GM19239 (cell line): Measurements from ENCODE around the gene TRIM33.
A peak's percentile ranks its signal among the peaks of the same experiment; 100 is the strongest.
"Not testable (repeated sequence)": the region's sequence is repeated elsewhere in the genome, so short reads cannot be mapped to it uniquely, and the experiment has no call there.

ENCODE experiments used
- DNase-seq: peaks from one replicate; pipeline ENCODE4 v3.0.0; 2011; ENCODE audit warnings: low spot score; ENCODE audit not compliant: insufficient read length
- FAIRE-seq: peaks from 2 replicates; lab custom pipeline; 2011; peaks lifted over from hg19 to GRCh38; lab: Jason Lieb, UNC

The TRIM33 gene

DNA sequence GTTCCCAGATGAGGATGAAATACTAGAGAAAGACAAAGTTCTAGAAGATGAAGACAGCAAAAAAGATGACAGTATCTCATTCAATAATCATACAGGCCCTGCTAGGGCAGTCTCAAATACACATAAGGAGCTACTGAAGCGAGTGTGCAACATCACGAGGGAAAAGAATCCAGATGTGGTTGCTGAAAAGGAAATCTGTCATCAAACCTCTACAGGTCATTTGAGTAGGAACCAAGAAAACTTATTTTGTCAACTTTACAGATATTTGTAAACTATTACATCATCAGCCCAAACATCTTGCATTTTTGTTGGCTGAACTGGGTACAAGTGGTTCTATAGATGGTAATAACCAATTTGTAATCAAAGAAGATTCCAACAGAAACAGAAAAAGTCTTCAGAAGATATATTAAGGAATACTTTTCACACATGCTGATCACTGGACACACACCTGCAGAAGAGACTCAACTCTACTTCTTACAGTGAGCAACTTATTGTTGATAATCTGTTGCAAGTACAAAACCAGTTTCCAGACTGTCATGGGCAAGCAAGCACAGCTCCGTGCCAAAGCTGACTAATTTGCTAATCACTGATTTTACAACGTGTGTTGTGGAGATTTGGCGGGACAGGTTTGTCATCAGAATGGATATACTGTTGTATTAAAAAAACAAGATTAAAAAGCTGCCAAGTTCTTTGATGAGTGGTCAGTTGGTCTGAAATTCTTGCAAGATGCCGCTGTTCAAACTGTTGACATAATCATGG is 42.1 kb downstream of the TRIM33 start:
- FAIRE-seq (no peak), DNase-seq (no peak)

DNA sequence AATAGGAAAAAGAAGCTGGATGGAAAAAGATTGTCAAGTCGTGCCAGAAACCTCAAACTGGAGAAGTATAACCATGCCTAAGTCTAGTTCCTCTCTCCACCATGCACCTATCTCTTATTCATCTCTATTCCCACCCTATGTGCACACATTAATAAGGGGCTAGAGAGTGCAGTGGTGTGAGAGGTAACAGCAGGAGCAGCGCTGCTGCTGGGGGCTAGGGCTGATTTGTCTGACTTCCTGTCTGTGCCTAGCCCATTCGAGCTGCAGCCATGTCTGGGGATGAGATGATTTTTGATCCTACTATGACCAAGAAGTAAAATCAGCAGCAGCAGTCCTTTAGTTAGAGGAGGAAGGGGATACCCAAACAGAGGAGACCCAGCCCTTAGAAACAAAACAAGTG is 43.0 kb downstream of the TRIM33 start:
- DNase-seq = no peak
- FAIRE-seq = peak; percentile 55

DNA sequence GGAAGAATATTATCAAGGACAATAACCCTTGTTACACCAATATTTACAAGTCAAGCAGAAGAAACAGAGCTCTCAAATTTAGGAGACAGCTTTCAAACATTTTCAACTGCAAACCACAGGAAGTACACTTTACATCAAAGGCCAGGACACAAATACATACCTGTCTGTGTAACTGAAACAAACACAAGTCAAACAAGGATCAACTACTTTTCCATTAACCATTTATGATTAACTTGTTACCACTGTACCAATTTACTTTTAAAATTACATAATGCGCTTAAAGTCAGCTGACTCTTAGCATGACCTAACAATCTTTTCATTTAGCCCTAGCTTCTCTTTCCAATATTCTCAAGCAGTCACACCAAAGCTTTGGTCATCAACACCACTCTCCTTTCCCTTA is 43.5 kb downstream of the TRIM33 start:
- DNase-seq (no peak), FAIRE-seq (peak; percentile 78)

DNA sequence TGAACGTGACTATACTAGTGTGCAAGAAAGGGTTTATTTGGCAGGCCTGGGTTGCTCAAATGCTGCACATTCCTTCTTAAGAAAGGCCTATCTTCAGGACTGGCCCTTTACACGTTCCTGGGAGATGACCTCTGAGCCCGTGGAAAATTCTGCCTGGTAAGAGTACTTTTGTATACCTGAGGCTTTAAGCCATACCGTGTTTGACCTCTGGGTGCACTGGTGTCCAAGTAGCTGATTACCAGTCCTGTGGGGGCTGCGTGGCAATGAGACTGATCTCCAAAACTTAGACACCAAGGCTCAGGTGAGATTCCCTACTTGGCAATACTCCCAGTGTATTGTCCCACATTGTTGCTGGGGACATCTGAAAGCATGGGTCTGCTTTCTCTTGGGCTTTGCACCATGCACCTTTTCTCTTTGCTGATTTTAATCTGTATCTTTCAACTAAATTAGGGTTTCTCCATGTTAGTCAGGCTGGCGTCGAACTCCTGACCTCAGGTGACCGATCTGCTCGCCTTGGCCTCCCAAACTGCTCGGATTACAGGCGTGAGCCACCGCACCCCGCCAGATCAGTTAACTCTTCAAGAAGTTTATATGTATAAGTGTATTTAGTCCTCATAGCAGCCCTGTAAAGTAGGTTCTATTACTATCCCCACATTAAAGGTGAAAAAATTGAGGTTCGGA is 44.5 kb downstream of the TRIM33 start:
- DNase-seq = no peak
- no peak for FAIRE-seq

DNA sequence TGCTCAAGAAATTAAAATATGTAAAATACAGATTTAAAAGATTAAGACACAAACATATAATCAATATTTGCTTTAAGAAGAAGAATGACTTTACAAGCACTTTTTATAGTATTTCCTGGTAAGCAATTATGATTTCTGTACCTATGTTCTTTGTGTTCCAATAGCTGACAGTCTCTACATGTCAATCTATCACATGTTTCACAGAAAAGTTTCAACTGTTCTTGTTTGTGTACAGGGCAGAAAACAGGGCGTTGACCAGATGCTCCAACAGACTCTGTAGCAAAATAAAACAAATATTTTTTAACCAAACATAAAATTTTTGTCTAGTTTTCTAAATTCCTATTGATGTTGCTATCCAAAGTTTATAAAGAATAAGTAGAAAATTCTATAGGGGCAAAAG is 48.0 kb downstream of the TRIM33 start:
- FAIRE-seq (no peak), DNase-seq (no peak)

DNA sequence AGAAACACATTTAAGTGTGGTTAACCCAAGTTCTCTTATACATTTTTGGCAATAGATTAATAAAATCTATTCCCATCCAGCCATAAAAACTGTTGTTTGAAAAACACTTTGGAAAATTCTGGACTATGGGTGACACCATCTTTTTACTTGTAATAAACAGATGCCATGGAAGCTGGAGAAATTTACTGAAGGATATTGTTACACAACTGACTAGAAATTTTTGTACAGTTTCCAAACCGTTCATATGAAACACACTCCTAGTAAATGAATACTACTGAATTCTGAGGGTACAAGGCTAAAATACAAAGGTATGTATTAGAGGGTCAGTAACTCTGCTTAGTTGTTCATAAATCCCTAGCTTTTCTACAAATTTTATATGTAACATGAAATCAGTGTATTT is 48.7 kb downstream of the TRIM33 start:
- FAIRE-seq (no peak), DNase-seq (no peak)

DNA sequence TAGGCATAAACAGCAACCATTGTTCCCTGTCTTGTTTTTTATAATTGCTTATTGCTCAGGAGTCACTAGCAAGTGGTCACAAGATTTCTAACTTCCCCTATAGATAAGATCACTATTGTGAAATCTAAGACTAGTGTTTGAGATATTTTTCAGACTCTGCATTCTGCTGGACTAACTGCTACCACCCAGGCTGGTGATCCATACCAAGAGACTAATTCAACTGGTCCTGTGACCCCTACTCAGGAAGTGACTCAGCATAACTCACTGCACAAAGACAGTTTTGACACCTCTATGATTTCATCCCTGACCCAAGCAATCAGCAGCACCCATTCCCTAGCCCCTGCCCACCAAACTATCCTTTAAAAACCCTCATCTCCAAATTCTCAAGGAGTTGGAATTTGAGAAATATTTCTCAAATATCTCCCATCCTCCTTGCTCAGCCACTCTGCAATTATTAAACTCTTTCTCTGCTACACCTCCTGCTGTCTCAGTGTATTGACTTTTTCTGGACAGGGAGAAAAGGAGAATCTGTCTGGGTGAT is 52.7 kb downstream of the TRIM33 start:
- no peak for FAIRE-seq
- no peak for DNase-seq

DNA sequence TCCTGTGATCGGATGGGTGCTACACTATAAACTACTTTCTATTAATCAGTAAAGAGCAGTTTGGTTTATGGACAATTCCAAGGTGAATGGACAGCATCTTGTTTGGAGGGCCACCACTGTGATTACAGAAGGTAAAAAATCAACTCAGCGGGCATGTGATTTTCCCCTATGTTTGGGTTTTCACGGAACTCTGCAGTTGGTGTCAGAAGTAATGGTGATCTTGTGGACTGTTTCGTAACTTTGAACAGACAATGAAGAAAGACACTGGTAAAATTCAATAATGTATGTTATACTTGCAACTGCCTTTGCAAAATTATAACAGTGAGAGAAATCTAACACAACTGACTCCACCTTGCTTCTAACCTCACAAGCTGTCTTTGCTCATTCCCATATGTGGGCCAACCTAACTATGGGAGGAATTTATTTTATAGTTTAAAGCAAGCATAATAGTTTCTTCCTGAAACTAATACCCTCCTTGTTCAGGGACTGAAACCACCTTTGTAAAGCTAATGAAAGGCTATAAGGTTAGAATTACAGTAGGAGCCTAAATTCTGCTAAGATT is 53.2 kb downstream of the TRIM33 start:
- DNase-seq = no peak
- FAIRE-seq = no peak

DNA sequence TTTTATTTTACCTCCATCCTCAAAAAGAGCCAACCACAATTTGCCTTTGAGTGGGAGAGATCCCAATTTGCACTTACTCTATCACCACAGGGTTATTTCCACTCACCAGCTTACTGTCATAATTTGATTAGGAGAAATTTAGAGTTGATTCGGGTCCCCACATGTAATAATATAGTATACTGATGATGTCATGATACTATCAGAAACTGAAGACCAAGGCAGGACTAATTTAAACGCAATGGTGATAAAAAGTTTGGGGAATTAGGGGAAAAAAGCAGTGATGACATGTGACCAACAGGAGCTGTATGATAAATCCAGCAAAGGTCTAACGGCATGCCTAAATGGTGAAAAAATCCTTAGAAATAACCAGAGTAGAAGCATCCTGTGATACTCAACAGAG is 54.4 kb downstream of the TRIM33 start:
- no peak for DNase-seq
- no peak for FAIRE-seq

DNA sequence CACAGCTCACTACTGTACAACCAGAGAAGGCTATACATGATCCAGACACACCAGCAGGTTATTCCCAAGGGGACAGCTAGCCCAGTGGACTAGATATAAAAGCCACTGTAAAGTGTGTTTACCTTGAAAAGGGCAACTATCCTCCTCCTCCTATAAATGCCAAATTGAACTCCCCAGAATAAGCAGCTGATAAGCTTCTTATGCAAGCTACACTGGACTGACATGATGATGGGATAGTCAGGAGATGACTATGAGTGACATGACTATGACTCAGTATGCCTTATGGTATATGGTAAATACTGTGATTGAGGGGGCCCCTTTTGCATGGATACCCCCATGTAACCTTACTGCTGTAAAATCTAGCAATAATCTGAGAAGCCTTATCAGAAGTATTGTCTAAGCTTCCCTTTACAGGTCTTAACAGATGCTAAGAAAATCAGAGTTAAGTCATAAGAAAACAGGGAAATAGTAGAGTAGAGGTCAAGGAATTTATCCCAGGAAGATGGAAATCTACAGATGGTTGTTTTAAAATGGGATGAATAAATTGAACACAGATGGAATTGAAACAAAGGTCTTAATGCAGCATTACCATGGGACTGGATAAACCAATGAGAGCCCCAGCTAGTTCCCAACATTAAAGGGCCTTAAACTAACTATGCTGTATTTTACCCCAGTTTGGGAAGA is 55.8 kb downstream of the TRIM33 start:
- DNase-seq = no peak
- no peak for FAIRE-seq

DNA sequence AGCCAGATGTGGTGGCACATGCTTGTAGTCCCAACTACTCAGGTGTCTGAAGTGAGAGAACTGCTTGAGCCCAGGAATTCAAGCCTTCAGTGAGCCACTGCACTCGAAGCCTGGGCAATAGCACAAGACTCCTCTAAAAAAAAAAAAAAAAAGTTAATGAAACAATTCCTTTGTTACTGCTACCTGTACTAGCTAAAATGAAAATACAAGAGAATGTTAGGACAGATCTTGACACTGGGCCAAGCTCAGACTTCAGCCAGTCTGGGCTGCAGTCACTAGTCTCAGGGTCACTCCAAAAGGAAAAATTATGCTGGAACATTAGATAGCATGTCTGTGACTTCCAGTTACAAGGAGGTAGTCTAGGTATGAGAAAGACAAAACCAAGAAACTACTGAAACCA is 56.5 kb downstream of the TRIM33 start:
- DNase-seq (no peak), FAIRE-seq (no peak)

DNA sequence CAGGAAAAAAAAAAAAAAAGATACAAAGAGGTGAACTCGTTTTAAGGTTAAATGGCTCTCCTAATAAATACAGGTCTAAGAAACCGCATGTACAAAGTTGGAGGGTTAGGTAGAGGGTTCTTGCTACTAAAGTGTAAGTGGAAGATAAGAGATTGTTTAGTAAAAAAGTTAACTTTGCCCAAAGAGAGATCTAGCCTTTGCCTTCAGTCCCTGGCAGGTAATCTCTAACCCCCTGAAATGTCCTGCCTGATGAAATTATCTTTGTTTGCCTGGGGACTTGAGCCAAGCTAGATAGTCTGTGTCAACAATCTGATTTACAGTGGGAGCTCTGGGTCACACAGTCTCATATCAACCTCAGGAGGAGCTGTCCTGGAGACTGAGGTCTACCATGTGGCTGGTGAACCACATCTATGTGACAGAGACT is 57.6 kb downstream of the TRIM33 start:
- FAIRE-seq = no peak
- DNase-seq = no peak

DNA sequence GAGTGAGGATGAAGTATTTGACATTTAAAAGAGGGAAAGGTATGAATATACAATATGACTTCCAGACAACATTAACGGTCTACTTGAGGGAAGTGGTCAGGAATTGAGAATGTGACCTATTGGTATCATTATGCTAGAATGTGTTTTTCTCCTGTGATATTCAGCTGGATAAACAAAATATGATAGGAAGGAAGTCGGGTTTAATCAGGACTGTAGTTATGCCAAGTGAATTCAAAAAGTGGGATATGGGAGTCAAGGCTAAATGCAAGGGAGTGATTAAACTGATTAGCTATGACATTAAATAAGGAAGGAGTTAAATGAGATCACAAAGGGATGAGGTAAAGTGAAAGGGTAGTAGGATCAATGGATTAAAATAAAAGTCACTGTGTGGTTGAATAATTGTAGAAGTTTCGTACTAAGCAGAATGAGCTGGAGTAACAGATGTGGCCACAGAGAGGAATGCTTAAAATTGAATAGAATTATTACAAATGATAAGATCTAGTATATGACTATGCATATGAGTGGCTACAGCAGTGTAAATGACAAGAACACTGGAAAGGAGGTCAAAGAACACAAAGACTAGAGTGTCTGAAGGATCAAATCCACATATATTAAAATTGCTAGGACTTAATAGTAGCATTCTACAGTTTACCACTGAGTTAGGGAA is 62.5 kb downstream of the TRIM33 start:
- no peak for DNase-seq
- FAIRE-seq = no peak

DNA sequence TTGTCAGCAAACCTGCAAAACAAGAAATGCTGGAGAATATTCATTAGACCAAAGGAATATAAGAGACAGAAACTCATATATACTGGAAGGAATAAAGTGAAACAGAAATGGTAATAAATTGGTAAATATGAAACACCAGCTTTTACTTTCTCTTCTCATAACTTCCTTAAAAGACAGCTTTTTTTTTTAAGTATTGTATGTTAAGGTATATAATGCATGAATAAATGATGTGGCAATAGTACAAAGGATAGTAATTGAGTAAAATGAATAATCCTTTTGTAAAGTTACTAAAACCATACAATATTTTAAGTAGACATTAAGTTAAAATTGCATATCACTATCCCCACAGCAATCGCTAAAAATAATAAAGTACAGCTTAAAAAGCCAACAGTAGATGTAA is 64.8 kb downstream of the TRIM33 start:
- DNase-seq (no peak), FAIRE-seq (no peak)

DNA sequence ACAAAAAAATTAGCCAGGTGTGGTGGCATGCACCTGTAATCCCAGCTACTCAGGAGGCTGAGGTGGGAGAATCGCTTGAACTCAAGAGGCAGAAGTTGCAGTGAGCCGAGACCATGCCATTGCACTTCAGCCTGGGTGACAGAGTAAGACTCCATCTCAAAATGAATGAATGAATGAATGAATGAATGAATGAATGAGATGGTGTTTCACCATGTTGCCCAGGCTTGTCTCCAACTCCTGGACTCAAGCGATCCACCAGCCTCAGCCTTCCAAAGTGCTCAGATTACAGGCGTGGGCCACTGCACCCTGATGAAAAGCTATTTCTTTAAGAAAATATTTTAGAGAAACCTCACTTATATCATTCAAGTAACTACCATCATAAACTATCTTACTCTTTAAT is 67.8 kb downstream of the TRIM33 start:
- not testable (repeated sequence) for DNase-seq, FAIRE-seq

DNA sequence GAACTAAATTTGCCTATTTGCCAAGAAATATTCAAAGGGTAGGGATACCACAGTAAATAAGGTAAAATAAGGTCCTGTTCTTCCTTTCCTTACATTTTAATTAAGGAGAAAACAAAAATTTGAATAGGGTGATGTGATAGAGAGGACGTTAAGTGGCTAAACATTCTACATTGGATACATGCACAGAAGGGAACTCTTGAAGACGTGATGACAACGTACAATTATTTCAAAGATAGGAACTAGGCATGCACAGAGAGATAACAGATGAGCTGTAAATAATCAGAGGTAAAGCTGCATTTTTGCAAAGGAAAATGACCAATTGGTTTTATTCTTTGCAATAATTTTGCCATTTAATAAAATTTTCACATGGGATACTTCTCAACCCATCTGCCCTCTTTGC is 69.7 kb downstream of the TRIM33 start:
- FAIRE-seq (no peak), DNase-seq (no peak)

DNA sequence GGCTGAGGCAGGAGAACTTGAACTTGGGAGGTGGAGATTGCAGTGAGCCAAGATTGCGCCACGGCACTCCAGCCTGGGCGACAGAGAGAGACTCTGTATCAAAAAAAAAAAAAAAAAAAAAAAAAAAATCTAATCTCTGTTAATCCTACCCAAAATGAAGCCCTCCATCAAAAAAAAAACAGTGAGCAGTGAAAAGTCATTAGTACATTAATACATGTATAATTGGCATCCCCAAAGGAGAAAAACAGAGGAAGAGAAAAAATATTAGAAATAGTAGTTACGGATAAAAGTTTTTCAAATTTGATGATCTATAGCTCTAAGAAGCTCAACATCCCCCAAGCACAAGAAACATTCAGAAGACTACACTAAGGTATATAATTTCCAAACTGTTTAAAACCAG is 71.6 kb downstream of the TRIM33 start:
- FAIRE-seq (no peak), DNase-seq (no peak)

DNA sequence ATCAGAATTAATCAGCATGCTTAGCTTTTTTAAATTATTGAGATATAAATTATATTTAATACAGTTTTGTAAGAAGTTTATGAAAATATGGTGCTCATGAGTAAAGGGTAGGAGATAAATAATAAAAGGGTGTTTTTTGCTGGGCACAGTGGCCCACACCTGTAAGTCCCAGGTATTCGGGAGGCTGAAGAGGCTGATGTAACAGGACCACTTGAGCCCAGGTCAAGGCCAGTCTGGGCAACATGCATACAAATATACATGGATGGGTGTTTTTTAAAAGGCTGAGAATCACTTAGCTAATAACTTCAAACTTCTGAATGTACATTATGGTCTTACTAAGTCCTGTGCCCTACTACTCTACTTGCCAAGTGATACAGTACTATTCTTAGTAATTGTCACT is 73.2 kb downstream of the TRIM33 start:
- FAIRE-seq = no peak

DNA sequence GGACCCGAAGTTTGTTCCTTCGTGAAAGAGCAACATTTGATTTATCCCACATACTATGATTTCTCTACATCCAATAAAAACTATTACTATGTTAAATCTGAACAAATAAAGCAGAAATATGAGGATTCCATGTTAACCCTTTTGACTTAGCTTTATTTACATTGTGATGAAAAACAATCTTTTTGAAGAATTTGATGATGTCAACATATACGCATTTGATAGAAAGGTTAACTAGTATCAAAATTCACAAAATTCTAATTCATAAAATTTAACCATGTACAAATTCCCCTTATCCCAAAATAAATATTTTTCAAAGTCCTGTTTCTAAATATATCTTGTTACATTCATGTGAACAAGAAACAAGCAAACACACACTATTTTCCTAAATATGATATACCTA is 74.2 kb downstream of the TRIM33 start:
- no peak for FAIRE-seq
- DNase-seq = no peak

More for the DNA sequence above, 73.2 kb downstream of the TRIM33 start:
- no peak for DNase-seq

DNA sequence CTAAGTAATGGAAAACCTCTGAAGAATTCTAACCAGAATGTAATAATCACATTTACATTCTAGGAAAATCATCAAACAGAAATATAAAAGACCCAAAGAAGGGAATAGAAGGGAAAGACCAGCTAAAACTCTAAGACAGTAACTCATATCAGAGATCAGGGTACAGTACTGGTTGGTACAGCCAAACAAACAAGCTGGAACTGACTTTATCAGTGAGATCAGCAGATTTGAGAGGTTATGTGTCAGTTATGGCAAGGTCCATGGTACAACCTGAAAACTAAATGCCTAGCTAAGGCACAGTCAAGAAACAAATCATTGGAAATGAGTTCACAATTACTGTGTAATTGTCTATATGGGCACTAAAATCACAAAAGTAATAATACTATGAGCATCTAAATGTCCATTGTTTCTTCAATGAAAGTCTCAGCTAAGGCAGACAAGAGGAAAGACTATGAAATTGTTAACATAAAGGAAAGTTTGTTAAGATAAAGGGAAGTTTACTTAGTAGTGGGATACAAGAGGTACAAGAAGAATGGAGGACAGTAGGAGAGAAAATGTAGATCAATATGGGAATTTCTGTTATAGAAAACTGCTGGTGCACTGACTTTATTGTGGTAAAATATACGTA is 75.8 kb downstream of the TRIM33 start:
- DNase-seq = no peak
- FAIRE-seq = peak; percentile 31
